Astrocyte (in vitro differentiated cells and primary cell): ENCODE measurements around the gene USP40.

Experiments
- CTCF ChIP-seq: IDR thresholded peaks from 2 replicates; pipeline ENCODE4 v1.5.1; 2011; ENCODE audit warnings: low read depth, mild to moderate bottlenecking, inconsistent platforms, low read length, moderate library complexity; ENCODE audit not compliant: insufficient read depth
- EZH2 ChIP-seq: IDR thresholded peaks from 2 replicates; pipeline ENCODE4 v1.6.1; 2012; ENCODE audit warnings: mild to moderate bottlenecking, low read length, inconsistent platforms; ENCODE audit not compliant: insufficient read depth

- TF ChIP-seq CTCF (no peak), EZH2 (no peak)
Measured at GRCh38 chr2:233531955-233532354, 34.6 kb downstream of the USP40 start.
